WTC11 (cell line): Measurements from ENCODE around the gene RPIA. TPM values are rescaled to one million over a fixed set of nuclear protein-coding genes. Genes with fewer than 3 reads are reported as not detected.

Experiments used
- ATAC-seq: fragments of 200-7000 bp; cut with Tn5 transposase; 2 replicates; pipeline ENCODE4 v1.10.0; 2021; ENCODE audit warnings: mild to moderate bottlenecking, moderate library complexity
- CTCF ChIA-PET: fragments of 300-600 bp; sonication (Branson Sonifier 250); formaldehyde crosslinking; loops from one replicate; lab custom pipeline; 2021; ENCODE audit warnings: antibody characterized with exemption; lab: Charles Lee
- POLR2A ChIA-PET: fragments of 350-600 bp; sonication (Branson Sonifier 250); formaldehyde crosslinking; loops from one replicate; lab custom pipeline; 2021; ENCODE audit warnings: antibody characterized with exemption; lab: Charles Lee
- DNase-seq: peaks from one replicate; pipeline ENCODE4 v3.0.0; 2021; ENCODE audit warnings: low spot score
- H3K27ac Mint-ChIP-seq: 2 replicates; pipeline ENCODE4 v1.8.0; 2021; ENCODE audit warnings: mixed read lengths
- H3K27me3 Mint-ChIP-seq: 2 replicates; pipeline ENCODE4 v1.8.0; 2021; ENCODE audit warnings: low read depth, mild to moderate bottlenecking, moderate library complexity, mixed read lengths
- H3K36me3 Mint-ChIP-seq: 2 replicates; pipeline ENCODE4 v1.8.0; 2021; ENCODE audit warnings: mixed read lengths
- H3K4me1 Mint-ChIP-seq: 2 replicates; pipeline ENCODE4 v1.8.0; 2022; ENCODE audit warnings: mixed read lengths
- H3K4me3 Mint-ChIP-seq: 2 replicates; pipeline ENCODE4 v1.8.0; 2021; ENCODE audit warnings: mild to moderate bottlenecking, moderate library complexity, mixed read lengths
- H3K9me3 Mint-ChIP-seq: 2 replicates; pipeline ENCODE4 v1.8.0; 2021; ENCODE audit warnings: mixed read lengths
- ARID4B ChIP-seq: sonication (generic); formaldehyde crosslinking; IDR thresholded peaks from 2 replicates; pipeline ENCODE4 v1.8.0; 2023; ENCODE audit warnings: missing genetic modification reagents, mild to moderate bottlenecking, borderline replicate concordance
- ATF1 ChIP-seq: sonication (generic); formaldehyde crosslinking; IDR thresholded peaks from 2 replicates; pipeline ENCODE4 v1.8.1; 2023; ENCODE audit warnings: mild to moderate bottlenecking, moderate library complexity, missing genetic modification reagents
- ATF6 ChIP-seq: sonication (generic); formaldehyde crosslinking; IDR thresholded peaks from 2 replicates; pipeline ENCODE4 v1.8.1; 2023; ENCODE audit warnings: mild to moderate bottlenecking, missing genetic modification reagents
- CTCF ChIP-seq: fragments of 200-600 bp; IDR thresholded peaks from 2 replicates; pipeline ENCODE4 v1.8.0; 2022; ENCODE audit warnings: antibody characterized with exemption
- E2F4 ChIP-seq: sonication (generic); formaldehyde crosslinking; IDR thresholded peaks from 2 replicates; pipeline ENCODE4 v1.8.1; 2022; ENCODE audit warnings: low read depth, mild to moderate bottlenecking, moderate library complexity, missing genetic modification reagents, borderline replicate concordance
- ELF4 ChIP-seq: sonication (generic); formaldehyde crosslinking; IDR thresholded peaks from 2 replicates; pipeline ENCODE4 v1.8.1; 2022; ENCODE audit warnings: low read depth, mild to moderate bottlenecking, moderate library complexity, missing genetic modification reagents
- ETV6 ChIP-seq: sonication (generic); formaldehyde crosslinking; IDR thresholded peaks from 2 replicates; pipeline ENCODE4 v1.8.1; 2022; ENCODE audit warnings: mild to moderate bottlenecking, missing genetic modification reagents
- GABPB1 ChIP-seq: sonication (generic); formaldehyde crosslinking; IDR thresholded peaks from 2 replicates; pipeline ENCODE4 v1.8.1; 2023; ENCODE audit warnings: mild to moderate bottlenecking, missing genetic modification reagents
- IRF2 ChIP-seq: sonication (generic); formaldehyde crosslinking; IDR thresholded peaks from 2 replicates; pipeline ENCODE4 v1.8.0; 2022; ENCODE audit warnings: low read depth, missing genetic modification reagents, borderline replicate concordance
- MLX ChIP-seq: sonication (generic); formaldehyde crosslinking; IDR thresholded peaks from 2 replicates; pipeline ENCODE4 v1.8.1; 2023; ENCODE audit warnings: mild to moderate bottlenecking, missing genetic modification reagents, moderate library complexity
- RELA ChIP-seq: sonication (generic); formaldehyde crosslinking; IDR thresholded peaks from 2 replicates; pipeline ENCODE4 v1.8.1; 2022; ENCODE audit warnings: missing genetic modification reagents, mild to moderate bottlenecking, borderline replicate concordance
- RORB ChIP-seq: fragments of 250-450 bp; sonication (Bioruptor Pico); IDR thresholded peaks from 2 replicates; pipeline ENCODE4 v1.9.0; 2021; ENCODE audit warnings: mild to moderate bottlenecking
- STAT6 ChIP-seq: sonication (generic); formaldehyde crosslinking; conservative IDR thresholded peaks from 2 replicates; pipeline ENCODE4 v1.8.1; 2023; ENCODE audit warnings: mild to moderate bottlenecking, low read depth, missing genetic modification reagents, moderate library complexity
- TCF7 ChIP-seq: sonication (generic); formaldehyde crosslinking; IDR thresholded peaks from 2 replicates; pipeline ENCODE4 v1.8.0; 2022; ENCODE audit warnings: mild to moderate bottlenecking, low read depth, missing genetic modification reagents, moderate library complexity
- TEAD1 ChIP-seq: sonication (generic); formaldehyde crosslinking; IDR thresholded peaks from 2 replicates; pipeline ENCODE4 v1.8.0; 2022; ENCODE audit warnings: mild to moderate bottlenecking, missing genetic modification reagents
- ZNF121 ChIP-seq: sonication (generic); formaldehyde crosslinking; IDR thresholded peaks from 2 replicates; pipeline ENCODE4 v1.8.0; 2023; ENCODE audit warnings: missing genetic modification reagents
- ZNF317 ChIP-seq: sonication (generic); formaldehyde crosslinking; IDR thresholded peaks from 2 replicates; pipeline ENCODE4 v1.8.1; 2023; ENCODE audit warnings: low read depth, mild to moderate bottlenecking, moderate library complexity, missing genetic modification reagents, borderline replicate concordance
- ZNF416 ChIP-seq: fragments of 250-450 bp; sonication (Bioruptor Pico); IDR thresholded peaks from 2 replicates; pipeline ENCODE4 v1.9.0; 2021; ENCODE audit warnings: mild to moderate bottlenecking, inconsistent platforms
- ZNF423 ChIP-seq: fragments of 250-450 bp; sonication (Bioruptor Pico); IDR thresholded peaks from 2 replicates; pipeline ENCODE4 v2.1.2; 2022; ENCODE audit warnings: mild to moderate bottlenecking, moderate library complexity
- total RNA-seq: library from RNA; stranded (reverse); gene quantifications from 3 replicates; pipeline ENCODE4 v1.2.3, GENCODE V29; 2021

The RPIA gene
- total RNA-seq, 1 experiment from 2014 or later, result 23.4 TPM

- H3K4me1 Mint-ChIP-seq, result no peaks in the 10 kb centered on the region
- H3K4me3 Mint-ChIP-seq, result no peak overlapping the region
- no peaks in the 10 kb centered on the region for H3K36me3 Mint-ChIP-seq
- TF ChIP-seq ZNF416 (CRISPR knock-in tag) (no peak), ZNF423 (CRISPR knock-in tag) (no peak), ZNF121 (no peak), IRF2 (CRISPR knock-in tag) (no peak), ETV6 (CRISPR knock-in tag) (no peak), ELF4 (CRISPR knock-in tag) (no peak), TEAD1 (CRISPR knock-in tag) (no peak), ZNF317 (CRISPR knock-in tag) (no peak), ATF1 (CRISPR knock-in tag) (no peak), CTCF (no peak), TCF7 (CRISPR knock-in tag) (no peak), ARID4B (CRISPR knock-in tag) (no peak), E2F4 (CRISPR knock-in tag) (no peak), GABPB1 (CRISPR knock-in tag) (no peak), ATF6 (no peak), MLX (CRISPR knock-in tag) (no peak), RELA (CRISPR knock-in tag) (no peak), STAT6 (CRISPR knock-in tag) (no peak), RORB (CRISPR knock-in tag) (no peak)
- no peaks in the 10 kb centered on the region for H3K27me3 Mint-ChIP-seq
- DNase-seq (no peak), ATAC-seq (no peak)
- H3K27ac Mint-ChIP-seq, result no peak overlapping the region
- ChIA-PET CTCF (interaction anchor here (1.6 kb wide), 1 partner anchor 20 kb away, joined by 6 read pairs; no protein-coding TSS in a partner anchor), POLR2A (interaction anchor here (0.6 kb wide), 1 partner anchor 57 kb away, joined by 3 read pairs; no protein-coding TSS in a partner anchor)
- no peaks in the 10 kb centered on the region for H3K9me3 Mint-ChIP-seq
These were observed 39.8 kb upstream of the RPIA start for GRCh38 chr2:88651646-88652045.
